Urothelium cell line (cell line): ENCODE measurements around the gene VSIG4.
"Not testable (repeated sequence)": the region's sequence is repeated elsewhere in the genome, so short reads cannot be mapped to it uniquely, and the experiment has no call there.

Source experiments
- DNase-seq: peaks from one replicate; pipeline ENCODE4 v3.0.0; 2011; ENCODE audit warnings: low spot score, mixed read lengths
- FAIRE-seq: peaks from 2 replicates; lab custom pipeline; 2011; peaks lifted over from hg19 to GRCh38; lab: Jason Lieb, UNC

The VSIG4 gene

GRCh38 chrX:66039944-66040343, at the start of gene VSIG4:
Gene VSIG4, minus strand, starts transcription at chrX:66040080. Its CDS starts 82 bp downstream, at chrX:66039998.
- FAIRE-seq, result no peak
- DNase-seq, result no peak

GRCh38 chrX:66076801-66077200, 36.9 kb upstream of the VSIG4 start:
- FAIRE-seq (no peak), DNase-seq (no peak)

GRCh38 chrX:66074920-66075879, 35.3 kb upstream of the VSIG4 start:
- FAIRE-seq, result no peak
- peak; percentile 9 for DNase-seq

GRCh38 chrX:66071126-66071525, 31.2 kb upstream of the VSIG4 start:
- FAIRE-seq, result no peak
- no peak for DNase-seq

- no peak for FAIRE-seq
- DNase-seq, result no peak
Measured at GRCh38 chrX:66064261-66064660, 24.4 kb upstream of the VSIG4 start.

- not testable (repeated sequence) for DNase-seq, FAIRE-seq
Measured at GRCh38 chrX:66057019-66057418, 17.1 kb upstream of the VSIG4 start.

GRCh38 chrX:66054978-66055377, 15.1 kb upstream of the VSIG4 start:
- FAIRE-seq (no peak), DNase-seq (no peak)

GRCh38 chrX:66053414-66053813, 13.5 kb upstream of the VSIG4 start:
- DNase-seq, result no peak
- no peak for FAIRE-seq

- FAIRE-seq (no peak), DNase-seq (no peak)
Measured at GRCh38 chrX:66051980-66052379, 12.1 kb upstream of the VSIG4 start.

- DNase-seq (no peak), FAIRE-seq (no peak)
Measured at GRCh38 chrX:66050140-66050569, 10.3 kb upstream of the VSIG4 start.

- FAIRE-seq (no peak), DNase-seq (no peak)
Measured at GRCh38 chrX:66049056-66049455, 9.2 kb upstream of the VSIG4 start.

- no peak for FAIRE-seq
Measured at GRCh38 chrX:66046612-66047235, 6.8 kb upstream of the VSIG4 start.

GRCh38 chrX:66045894-66046293, 6.0 kb upstream of the VSIG4 start:
- DNase-seq, result no peak
- no peak for FAIRE-seq

More at GRCh38 chrX:66046612-66047235, 6.8 kb upstream of the VSIG4 start:
- no peak for DNase-seq

- FAIRE-seq, result no peak
- no peak for DNase-seq
Measured at GRCh38 chrX:66043584-66043983, 3.7 kb upstream of the VSIG4 start.

- DNase-seq, result no peak
- no peak for FAIRE-seq
Measured at GRCh38 chrX:66042307-66043077, 2.6 kb upstream of the VSIG4 start.

GRCh38 chrX:66038115-66038514, 1.8 kb downstream of the VSIG4 start:
- FAIRE-seq (no peak), DNase-seq (no peak)

GRCh38 chrX:66036231-66036630, 3.6 kb downstream of the VSIG4 start:
- no peak for FAIRE-seq

GRCh38 chrX:66035667-66036066, 4.2 kb downstream of the VSIG4 start:
- FAIRE-seq (no peak), DNase-seq (no peak)

More at GRCh38 chrX:66036231-66036630, 3.6 kb downstream of the VSIG4 start:
- no peak for DNase-seq

- no peak for FAIRE-seq
- DNase-seq, result no peak
Measured at GRCh38 chrX:66030505-66031317, 9.2 kb downstream of the VSIG4 start.

- no peak for DNase-seq
- FAIRE-seq, result no peak
Measured at GRCh38 chrX:66028936-66029335, 10.9 kb downstream of the VSIG4 start.
